HFF-Myc (cell line): ENCODE results near the gene CHSY3.
"Not testable (repeated sequence)": the region's sequence is repeated elsewhere in the genome, so short reads cannot be mapped to it uniquely, and the experiment has no call there.

Experiments used
- DNase-seq: peaks from one replicate; pipeline ENCODE4 v3.0.0-alpha.2; 2011; ENCODE audit warnings: low read depth; ENCODE audit errors: extremely low read depth
- H3K4me3 ChIP-seq: replicated peaks from 2 replicates; pipeline ENCODE4 v1.5.1; 2011; ENCODE audit warnings: low read depth, mild to moderate bottlenecking, control low read depth, low read length
- TF ChIP-seq, protein P1 (sequence below): IDR thresholded peaks from 2 replicates; pipeline ENCODE4 v1.5.1; 2012; ENCODE audit warnings: mild to moderate bottlenecking, low read depth, low read length, control low read depth; ENCODE audit errors: missing control alignments

CHSY3 gene

DNA sequence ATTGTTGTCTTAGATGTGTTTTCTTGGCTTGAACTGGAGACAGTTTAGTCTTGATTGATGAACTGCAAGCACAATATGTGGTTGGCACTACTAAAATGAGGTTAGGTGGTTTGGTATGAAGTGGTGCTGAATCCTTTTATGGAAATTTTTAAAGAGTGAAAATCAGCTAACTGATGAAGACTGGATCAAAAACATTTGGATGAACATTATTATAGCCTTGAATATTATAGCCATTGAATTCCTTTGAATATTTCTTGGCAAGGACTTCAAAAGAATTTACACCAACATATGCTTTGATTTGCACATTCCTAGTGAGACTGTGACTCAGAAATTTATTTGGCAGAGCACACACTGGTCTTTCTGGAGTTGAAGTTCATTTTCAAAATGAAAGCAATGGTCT lies 318.3 kb downstream of the CHSY3 start:
- H3K4me3 ChIP-seq = no peak overlapping the region
- DNase-seq = no peak
- TF ChIP-seq, protein P1, sequence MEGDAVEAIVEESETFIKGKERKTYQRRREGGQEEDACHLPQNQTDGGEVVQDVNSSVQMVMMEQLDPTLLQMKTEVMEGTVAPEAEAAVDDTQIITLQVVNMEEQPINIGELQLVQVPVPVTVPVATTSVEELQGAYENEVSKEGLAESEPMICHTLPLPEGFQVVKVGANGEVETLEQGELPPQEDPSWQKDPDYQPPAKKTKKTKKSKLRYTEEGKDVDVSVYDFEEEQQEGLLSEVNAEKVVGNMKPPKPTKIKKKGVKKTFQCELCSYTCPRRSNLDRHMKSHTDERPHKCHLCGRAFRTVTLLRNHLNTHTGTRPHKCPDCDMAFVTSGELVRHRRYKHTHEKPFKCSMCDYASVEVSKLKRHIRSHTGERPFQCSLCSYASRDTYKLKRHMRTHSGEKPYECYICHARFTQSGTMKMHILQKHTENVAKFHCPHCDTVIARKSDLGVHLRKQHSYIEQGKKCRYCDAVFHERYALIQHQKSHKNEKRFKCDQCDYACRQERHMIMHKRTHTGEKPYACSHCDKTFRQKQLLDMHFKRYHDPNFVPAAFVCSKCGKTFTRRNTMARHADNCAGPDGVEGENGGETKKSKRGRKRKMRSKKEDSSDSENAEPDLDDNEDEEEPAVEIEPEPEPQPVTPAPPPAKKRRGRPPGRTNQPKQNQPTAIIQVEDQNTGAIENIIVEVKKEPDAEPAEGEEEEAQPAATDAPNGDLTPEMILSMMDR = no peak

DNA sequence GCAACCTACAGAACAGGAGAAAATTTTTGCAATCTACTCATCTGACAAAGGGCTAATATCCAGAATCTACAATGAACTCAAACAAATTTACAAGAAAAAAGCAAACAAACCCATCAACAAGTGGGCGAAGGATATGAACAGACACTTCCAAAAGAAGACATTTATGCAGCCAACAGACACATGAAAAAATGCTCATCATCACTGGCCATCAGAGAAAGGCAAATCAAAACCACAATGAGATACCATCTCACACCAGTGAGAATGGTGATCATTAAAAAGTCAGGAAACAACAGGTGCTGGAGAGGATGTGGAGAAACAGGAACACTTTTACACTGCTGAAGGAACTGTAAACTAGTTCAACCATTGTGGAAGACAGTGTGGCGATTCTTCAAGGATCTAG lies 322.3 kb downstream of the CHSY3 start:
- H3K4me3 ChIP-seq, DNase-seq: not testable (repeated sequence)

DNA sequence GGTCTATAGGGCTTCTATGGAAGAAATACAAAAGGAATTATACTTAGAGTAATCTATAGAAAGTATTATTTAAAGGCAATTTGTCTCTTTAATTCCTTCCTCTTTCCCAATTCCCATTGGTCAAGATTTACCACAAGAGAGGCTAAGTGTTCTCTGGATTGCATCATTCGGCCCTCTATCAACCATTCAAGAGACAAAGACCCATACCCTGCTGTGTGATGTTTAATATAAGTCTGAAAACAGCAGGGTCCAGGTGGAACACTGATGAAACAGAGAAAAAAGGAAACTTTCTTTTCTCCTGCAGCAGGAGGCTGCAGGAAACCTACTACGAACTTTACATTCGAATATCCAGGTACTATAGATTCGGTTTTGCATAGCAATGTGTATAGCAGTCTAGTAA lies 323.4 kb downstream of the CHSY3 start:
- H3K4me3 ChIP-seq = no peak overlapping the region
- no peak for DNase-seq
- TF ChIP-seq, protein P1 = no peak

DNA sequence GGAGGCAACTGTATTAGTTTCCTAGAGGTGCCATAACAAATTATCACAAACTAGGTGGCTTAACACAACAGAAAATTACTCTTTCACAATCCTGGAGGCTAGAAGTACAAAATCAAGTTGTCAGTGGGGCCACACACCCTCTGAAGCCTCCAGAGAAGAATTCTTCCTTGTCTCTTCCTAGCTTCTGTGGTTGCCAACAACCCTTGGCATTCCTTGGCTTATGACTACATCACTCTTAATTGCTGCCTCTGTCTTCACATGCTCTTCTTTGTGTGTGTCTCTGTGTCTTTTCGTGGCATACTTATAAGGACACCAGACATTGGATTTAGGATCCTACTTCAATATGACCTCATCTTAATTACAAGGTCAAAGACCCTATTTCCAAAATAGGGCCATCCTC lies 327.5 kb downstream of the CHSY3 start:
- TF ChIP-seq, protein P1 = no peak
- no peak overlapping the region for H3K4me3 ChIP-seq
- no peak for DNase-seq

DNA sequence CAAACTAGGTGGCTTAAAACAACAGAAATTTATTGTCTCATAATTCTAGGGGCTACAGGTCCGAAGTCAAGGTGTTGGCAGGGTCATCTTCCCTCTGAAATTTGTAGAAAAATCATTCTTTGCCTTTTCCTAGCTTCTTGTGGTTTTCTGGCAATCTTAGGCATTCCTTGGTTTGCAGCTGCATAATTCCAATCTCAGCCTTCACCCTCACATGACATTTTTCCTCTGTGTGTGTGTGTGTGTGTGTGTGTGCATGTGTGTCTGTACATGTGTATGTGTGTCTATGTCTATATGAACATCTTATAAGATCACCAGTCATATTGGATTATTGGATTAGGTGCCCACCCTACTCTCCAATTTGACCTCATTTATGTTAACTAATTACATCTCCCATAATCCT lies 330.6 kb downstream of the CHSY3 start:
- DNase-seq = no peak
- no peak overlapping the region for H3K4me3 ChIP-seq
- TF ChIP-seq, protein P1 = no peak
